Mucosa of stomach (tissue), 1 donor: ENCODE results near the gene AKIRIN1.
"Not testable (repeated sequence)": the region's sequence is repeated elsewhere in the genome, so short reads cannot be mapped to it uniquely, and the experiment has no call there.

Experiments used
- H3K27me3 ChIP-seq: one replicate; pipeline ENCODE4 v1.7.0; 2013; ENCODE audit warnings: mild to moderate bottlenecking, low read length; ENCODE audit not compliant: control insufficient read depth, insufficient read depth
- H3K36me3 ChIP-seq: one replicate; pipeline ENCODE4 v1.7.0; 2013; ENCODE audit warnings: low read length; ENCODE audit not compliant: control insufficient read depth, insufficient read depth
- H3K4me1 ChIP-seq: one replicate; pipeline ENCODE4 v1.7.0; 2013; ENCODE audit warnings: mild to moderate bottlenecking, low read length; ENCODE audit not compliant: control insufficient read depth, insufficient read depth
- H3K4me3 ChIP-seq: one replicate; pipeline ENCODE4 v1.7.0; 2013; ENCODE audit warnings: low read length
- H3K9ac ChIP-seq: one replicate; pipeline ENCODE4 v1.7.0; 2013; ENCODE audit warnings: mild to moderate bottlenecking, low read length, moderate library complexity
- H3K9me3 ChIP-seq: one replicate; pipeline ENCODE4 v1.7.0; 2013; ENCODE audit warnings: mild to moderate bottlenecking, low read length, moderate library complexity; ENCODE audit not compliant: control insufficient read depth
- donor health status: Pancreatic carcinoma.

Gene AKIRIN1

GRCh38 chr1:38990738-38991637 lies at the start of gene AKIRIN1:
Gene AKIRIN1, plus strand, starts transcription at chr1:38991276. Its CDS starts 105 bp downstream, at chr1:38991381.
- H3K9me3 ChIP-seq, result no peaks in the 10 kb centered on the region
- peaks cover 25% of the 10 kb centered on the region for H3K4me1 ChIP-seq
- peak within 1 kb of the TSS; percentile 88 for H3K9ac ChIP-seq
- H3K27me3 ChIP-seq, result no peaks in the 10 kb centered on the region
- peak within 1 kb of the TSS; percentile 61 for H3K4me3 ChIP-seq
- H3K36me3 ChIP-seq, result no peaks in the 10 kb centered on the region

- peak within 1 kb of the TSS; percentile 58 for H3K4me3 ChIP-seq
- no peaks in the 10 kb centered on the region for H3K9me3 ChIP-seq
- H3K9ac ChIP-seq, result peak within 1 kb of the TSS; percentile 74
- H3K27me3 ChIP-seq, result no peaks in the 10 kb centered on the region
- H3K4me1 ChIP-seq, result peaks cover 11% of the 10 kb centered on the region
- H3K36me3 ChIP-seq, result no peaks in the 10 kb centered on the region
Observed at GRCh38 chr1:38941527-38942019, 49.5 kb upstream of the AKIRIN1 start, which contains the start of gene RHBDL2. Gene RHBDL2, minus strand, starts transcription at chr1:38941830. Its CDS starts 22,618 bp downstream, at chr1:38919212.

GRCh38 chr1:38942664-38943428 lies 48.2 kb upstream of the AKIRIN1 start:
- Histone ChIP-seq H3K4me1 (peaks cover 11% of the 10 kb centered on the region), H3K9me3 (no peaks in the 10 kb centered on the region), H3K36me3 (no peaks in the 10 kb centered on the region), H3K9ac (no peak overlapping the region), H3K4me3 (no peak overlapping the region), H3K27me3 (no peaks in the 10 kb centered on the region)

- Histone ChIP-seq H3K4me1 (peaks cover 11% of the 10 kb centered on the region), H3K4me3 (no peak overlapping the region), H3K27me3 (no peaks in the 10 kb centered on the region), H3K36me3 (no peaks in the 10 kb centered on the region), H3K9me3 (no peaks in the 10 kb centered on the region), H3K9ac (no peak overlapping the region)
Observed at GRCh38 chr1:38944547-38944946, 46.5 kb upstream of the AKIRIN1 start.

GRCh38 chr1:38950553-38950952 lies 40.5 kb upstream of the AKIRIN1 start:
- Histone ChIP-seq H3K36me3 (no peaks in the 10 kb centered on the region), H3K9ac (no peak overlapping the region), H3K4me3 (no peak overlapping the region), H3K9me3 (no peaks in the 10 kb centered on the region), H3K27me3 (no peaks in the 10 kb centered on the region), H3K4me1 (peaks cover 11% of the 10 kb centered on the region)

- H3K9me3 ChIP-seq, result no peaks in the 10 kb centered on the region
- no peak overlapping the region for H3K4me3 ChIP-seq
- peaks cover 11% of the 10 kb centered on the region for H3K4me1 ChIP-seq
- no peaks in the 10 kb centered on the region for H3K36me3 ChIP-seq
- no peak overlapping the region for H3K9ac ChIP-seq
- no peaks in the 10 kb centered on the region for H3K27me3 ChIP-seq
Observed at GRCh38 chr1:38953433-38953860, 37.6 kb upstream of the AKIRIN1 start.

- no peaks in the 10 kb centered on the region for H3K27me3 ChIP-seq
- H3K4me3 ChIP-seq, result no peak overlapping the region
- H3K9ac ChIP-seq, result no peak overlapping the region
- H3K4me1 ChIP-seq, result no peaks in the 10 kb centered on the region
- no peaks in the 10 kb centered on the region for H3K36me3 ChIP-seq
- H3K9me3 ChIP-seq, result no peaks in the 10 kb centered on the region
Observed at GRCh38 chr1:38958967-38959366, 32.1 kb upstream of the AKIRIN1 start.

GRCh38 chr1:38962113-38962512 lies 29.0 kb upstream of the AKIRIN1 start:
- Histone ChIP-seq H3K4me3 (no peak overlapping the region), H3K27me3 (no peaks in the 10 kb centered on the region), H3K4me1 (no peaks in the 10 kb centered on the region), H3K36me3 (no peaks in the 10 kb centered on the region), H3K9ac (no peak overlapping the region), H3K9me3 (no peaks in the 10 kb centered on the region)

- Histone ChIP-seq H3K27me3 (no peaks in the 10 kb centered on the region), H3K36me3 (no peaks in the 10 kb centered on the region), H3K9me3 (no peaks in the 10 kb centered on the region), H3K4me1 (no peaks in the 10 kb centered on the region), H3K9ac (no peak overlapping the region), H3K4me3 (no peak overlapping the region)
Observed at GRCh38 chr1:38962560-38962959, 28.5 kb upstream of the AKIRIN1 start.

GRCh38 chr1:38964140-38964548 lies 26.9 kb upstream of the AKIRIN1 start:
- H3K9me3 ChIP-seq, result no peaks in the 10 kb centered on the region
- no peak overlapping the region for H3K9ac ChIP-seq

GRCh38 chr1:38973145-38973544 lies 17.9 kb upstream of the AKIRIN1 start:
- H3K4me3 ChIP-seq, H3K9me3 ChIP-seq, H3K36me3 ChIP-seq, H3K9ac ChIP-seq, H3K27me3 ChIP-seq: not testable (repeated sequence)
- H3K4me1 ChIP-seq, result peaks cover 14% of the 10 kb centered on the region

More at GRCh38 chr1:38964140-38964548, 26.9 kb upstream of the AKIRIN1 start:
- H3K4me1 ChIP-seq, result peaks cover 6% of the 10 kb centered on the region
- no peak overlapping the region for H3K4me3 ChIP-seq
- no peaks in the 10 kb centered on the region for H3K36me3 ChIP-seq
- no peaks in the 10 kb centered on the region for H3K27me3 ChIP-seq
